ENCODE results near the gene CNDP1.

- no peak for TF ChIP-seq CTCF (IDR thresholded peaks at IDR 0.05; ENCODE audit: borderline replicate concordance, extremely low read depth, low read length, poor library complexity, severe bottlenecking)
- TF ChIP-seq EZH2 (IDR thresholded peaks at IDR 0.05; ENCODE audit: borderline replicate concordance, low read depth, low read length, severe bottlenecking): no peak
Measured at GRCh38 chr18:74635224-74635975, 101.1 kb downstream of the CNDP1 start.
